Ascending aorta (tissue), 2 donors: Measurements from ENCODE around the gene ABHD17A. TPM values are rescaled to one million over a fixed set of nuclear protein-coding genes. Genes with fewer than 3 reads are reported as not detected.
A peak's percentile ranks its signal among the peaks of the same experiment; 100 is the strongest.
"Not testable (repeated sequence)": the region's sequence is repeated elsewhere in the genome, so short reads cannot be mapped to it uniquely, and the experiment has no call there.

Experiments
- DNase-seq, 2 donors: peaks; one replicate each; pipeline ENCODE4 v3.0.0-alpha.2; 2019; ENCODE audit warnings: low spot score in 2 of 2
- H3K27ac ChIP-seq, 2 donors: fragments of 200-600 bp; sonication (generic); one replicate each; pipeline ENCODE4 v1.5.1; 2016 to 2017; ENCODE audit warnings: mild to moderate bottlenecking in 1 of 2
- H3K27me3 ChIP-seq: fragments of 200-600 bp; sonication (generic); one replicate; pipeline ENCODE4 v1.5.1; 2017
- H3K36me3 ChIP-seq, 2 donors: fragments of 200-600 bp; sonication (generic); one replicate each; pipeline ENCODE4 v1.5.1; 2016
- H3K4me1 ChIP-seq, 2 donors: fragments of 200-600 bp; sonication (generic); one replicate each; pipeline ENCODE4 v1.5.1; 2016 to 2017; ENCODE audit warnings: mild to moderate bottlenecking in 1 of 2
- H3K4me3 ChIP-seq, 2 donors: fragments of 200-600 bp; sonication (generic); one replicate each; pipeline ENCODE4 v1.5.1; 2016 to 2017; ENCODE audit warnings: mild to moderate bottlenecking in 1 of 2
- H3K9me3 ChIP-seq, 2 donors: fragments of 200-600 bp; sonication (generic); one replicate each; pipeline ENCODE4 v1.5.1; 2016
- intact Hi-C: fragments of 100-400 bp; cut with DNase I; formaldehyde crosslinking; loops from one replicate; pipeline ENCODE4 v1.15.1; 2023
- total RNA-seq: library from RNA; depleted of rRNA; stranded (reverse); fragments of >200 nt; gene quantifications from one replicate; pipeline ENCODE4 v1.1.0, GENCODE V29; 2016
- TF ChIP-seq, protein P1 (sequence below), 3 experiments: fragments of 200-600 bp in 2 of 3; fragments of 450-650 bp in 1 of 3; sonication (generic) in 2 of 3; IDR thresholded peaks; one replicate each; pipeline ENCODE4 v1.5.1; 2016 to 2019; ENCODE audit warnings: antibody characterized with exemption in 3 of 3, mild to moderate bottlenecking in 1 of 3, moderate library complexity in 1 of 3

Gene ABHD17A
- total RNA-seq, 1 donor from 2014 or later = 278 TPM

DNA sequence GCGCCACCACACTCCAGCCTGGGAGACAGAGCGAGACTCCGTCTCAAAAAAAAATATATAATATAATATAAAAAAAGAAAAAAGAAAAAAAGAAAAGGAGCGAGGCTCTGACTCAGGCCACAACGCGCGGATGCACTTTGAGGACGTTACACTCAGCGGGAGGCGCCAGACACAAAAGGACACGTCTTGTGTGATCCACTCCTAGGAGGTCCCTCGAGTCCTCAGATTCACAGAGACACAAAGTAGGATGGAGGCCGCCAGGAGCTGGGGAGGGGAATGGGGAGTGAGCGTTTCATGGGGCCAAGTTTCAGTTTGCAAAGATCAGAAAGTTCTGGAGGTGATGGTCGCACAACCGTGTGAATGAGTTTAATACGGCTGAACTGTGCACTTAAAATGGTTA lies 8.5 kb upstream of the ABHD17A start:
- intact Hi-C loops = no loop called here
- no peak for DNase-seq
- Histone ChIP-seq H3K4me3 (no peak overlapping the region), H3K27me3 (no peaks in the 10 kb centered on the region), H3K36me3 (no peaks in the 10 kb centered on the region), H3K4me1 (no peaks in the 10 kb centered on the region), H3K27ac (no peak overlapping the region), H3K9me3 (no peaks in the 10 kb centered on the region)
- TF ChIP-seq, protein P1, sequence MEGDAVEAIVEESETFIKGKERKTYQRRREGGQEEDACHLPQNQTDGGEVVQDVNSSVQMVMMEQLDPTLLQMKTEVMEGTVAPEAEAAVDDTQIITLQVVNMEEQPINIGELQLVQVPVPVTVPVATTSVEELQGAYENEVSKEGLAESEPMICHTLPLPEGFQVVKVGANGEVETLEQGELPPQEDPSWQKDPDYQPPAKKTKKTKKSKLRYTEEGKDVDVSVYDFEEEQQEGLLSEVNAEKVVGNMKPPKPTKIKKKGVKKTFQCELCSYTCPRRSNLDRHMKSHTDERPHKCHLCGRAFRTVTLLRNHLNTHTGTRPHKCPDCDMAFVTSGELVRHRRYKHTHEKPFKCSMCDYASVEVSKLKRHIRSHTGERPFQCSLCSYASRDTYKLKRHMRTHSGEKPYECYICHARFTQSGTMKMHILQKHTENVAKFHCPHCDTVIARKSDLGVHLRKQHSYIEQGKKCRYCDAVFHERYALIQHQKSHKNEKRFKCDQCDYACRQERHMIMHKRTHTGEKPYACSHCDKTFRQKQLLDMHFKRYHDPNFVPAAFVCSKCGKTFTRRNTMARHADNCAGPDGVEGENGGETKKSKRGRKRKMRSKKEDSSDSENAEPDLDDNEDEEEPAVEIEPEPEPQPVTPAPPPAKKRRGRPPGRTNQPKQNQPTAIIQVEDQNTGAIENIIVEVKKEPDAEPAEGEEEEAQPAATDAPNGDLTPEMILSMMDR (IDR thresholded peaks at IDR 0.05) = no peak

DNA sequence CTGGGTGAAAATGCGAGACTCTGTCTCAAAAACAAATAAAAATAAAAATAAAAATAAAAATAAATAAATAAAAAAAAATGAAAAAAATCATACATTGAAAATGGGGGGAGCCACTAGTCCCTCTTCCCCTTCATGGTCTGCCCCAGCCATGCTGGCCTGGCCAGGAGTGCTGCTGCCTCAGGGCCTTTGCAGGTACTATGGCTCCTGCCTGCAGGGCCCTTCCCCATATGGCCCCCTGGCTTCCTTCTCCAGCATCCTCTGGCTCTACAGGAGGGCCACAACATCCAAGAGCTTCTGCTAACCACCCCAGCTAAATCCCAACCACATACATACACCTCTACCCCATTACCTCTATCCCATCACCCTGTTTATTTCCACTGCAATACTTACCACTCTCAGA lies 4.6 kb upstream of the ABHD17A start:
- TF ChIP-seq, protein P1 (IDR thresholded peaks at IDR 0.05) = no peak
- Histone ChIP-seq H3K27ac (no peak overlapping the region), H3K36me3 (no peaks in the 10 kb centered on the region), H3K4me3 (no peak overlapping the region), H3K9me3 (no peaks in the 10 kb centered on the region), H3K4me1 (peaks cover 0 to 4% of the 10 kb centered on the region in 2 donors), H3K27me3 (no peaks in the 10 kb centered on the region)
- intact Hi-C loops = no loop called here
- no peak for DNase-seq

DNA sequence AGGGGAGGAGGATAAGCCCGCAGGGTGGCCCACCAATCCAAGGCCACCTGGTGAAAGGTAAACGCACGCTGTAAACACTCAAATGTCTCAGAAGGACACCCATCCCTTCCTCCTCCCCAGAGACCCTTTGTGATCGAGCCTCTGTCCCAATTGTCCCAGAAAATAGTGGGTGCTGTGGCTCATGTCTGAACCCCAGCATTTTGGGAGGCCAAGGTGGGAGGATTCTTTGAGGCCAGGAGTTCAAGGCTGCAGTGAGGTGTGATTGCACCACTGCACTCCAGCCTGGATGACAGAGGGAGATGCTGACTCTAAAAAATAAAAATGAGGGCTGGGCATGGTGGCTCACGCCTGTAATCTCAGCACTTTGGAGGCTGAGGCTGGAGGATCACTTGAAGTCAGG lies 3.1 kb upstream of the ABHD17A start:
- TF ChIP-seq, protein P1 (IDR thresholded peaks at IDR 0.05) = no peak
- Histone ChIP-seq H3K4me1 (peaks cover 12 to 15% of the 10 kb centered on the region in 2 donors), H3K36me3 (no peaks in the 10 kb centered on the region), H3K27ac (no peak overlapping the region), H3K27me3 (no peaks in the 10 kb centered on the region), H3K4me3 (no peak overlapping the region), H3K9me3 (no peaks in the 10 kb centered on the region)
- DNase-seq = no peak
- intact Hi-C loops = no loop called here

DNA sequence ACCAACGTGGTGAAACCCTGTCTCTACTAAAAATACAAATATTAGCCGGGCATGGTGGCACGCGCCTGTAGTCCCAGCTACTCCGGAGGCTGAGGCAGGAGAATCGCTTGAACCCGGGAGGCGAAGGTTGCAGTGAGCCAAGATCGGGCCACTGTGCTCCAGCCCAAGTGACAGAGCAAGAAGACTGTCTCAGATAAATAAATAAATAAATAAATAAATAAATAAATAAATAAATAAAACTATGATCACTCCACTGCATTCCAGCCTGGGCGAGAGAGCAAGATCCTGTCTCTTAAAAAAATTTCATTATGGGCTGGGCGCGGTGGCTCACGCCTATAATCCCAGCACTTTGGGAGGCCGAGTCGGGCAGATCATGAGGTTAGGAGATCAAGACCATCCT lies 1.1 kb upstream of the ABHD17A start:
- H3K4me3 ChIP-seq, H3K9me3 ChIP-seq, H3K27ac ChIP-seq, DNase-seq, H3K27me3 ChIP-seq, intact Hi-C loops, H3K36me3 ChIP-seq: not testable (repeated sequence)
- peaks cover 15 to 26% of the 10 kb centered on the region in 2 donors for H3K4me1 ChIP-seq

DNA sequence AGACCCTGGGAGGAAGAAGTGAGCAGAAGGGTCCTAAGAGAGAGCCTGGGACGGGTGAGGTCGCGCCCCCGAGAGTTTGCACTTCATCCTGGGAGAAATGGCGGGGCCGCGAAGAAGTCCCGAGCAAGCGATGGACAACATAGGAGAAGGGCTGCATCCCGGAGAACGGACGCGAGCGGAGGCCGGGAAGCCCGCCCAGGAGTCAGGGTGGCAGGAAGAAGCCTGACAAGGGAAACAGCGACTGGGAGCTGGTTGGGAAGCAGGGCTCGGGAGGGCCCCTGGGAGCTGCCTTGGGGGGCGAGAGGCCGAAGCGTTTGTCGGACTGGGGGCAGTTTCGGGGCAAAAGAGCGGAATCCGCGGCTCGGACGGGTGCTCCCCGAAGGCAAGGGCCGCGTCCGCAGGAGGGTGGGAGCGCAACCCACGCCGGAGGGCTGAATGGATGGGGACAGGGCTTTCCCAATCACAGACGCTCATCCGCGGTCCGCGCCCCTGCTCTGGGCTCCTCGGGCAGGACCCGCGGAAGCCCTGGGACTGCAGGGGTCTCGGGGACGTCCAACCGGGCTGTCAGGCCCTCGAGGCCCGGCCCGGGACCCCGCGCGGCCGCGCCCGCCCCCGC lies 469 bp downstream of the ABHD17A start:
- intact Hi-C loops = loop anchor here (1.0 to 2.0 kb wide), 3 partner anchors 9 to 20 kb away; partner anchors contain the start of genes ADAT3 and SCAMP4

DNA sequence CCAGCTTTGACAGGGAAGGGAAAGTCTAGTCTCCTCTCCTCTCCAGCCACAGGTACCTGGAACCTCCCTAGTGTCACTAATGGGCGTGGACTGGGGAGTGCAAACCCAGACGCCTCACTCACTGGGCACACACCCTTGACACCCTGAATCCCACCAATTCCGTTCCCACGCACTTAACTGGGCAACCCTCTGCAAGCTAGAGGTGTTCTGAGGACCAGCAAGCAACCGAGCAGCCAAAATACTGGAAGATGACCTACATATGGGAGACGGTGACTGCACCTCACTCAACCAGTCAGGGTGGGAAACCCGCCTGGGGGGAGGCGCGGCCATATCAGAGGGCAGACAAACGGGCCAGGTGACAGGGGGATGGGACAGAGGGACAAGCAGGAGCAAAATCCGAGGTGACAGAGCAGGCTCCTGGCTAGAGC lies 991 bp downstream of the ABHD17A start:
- TF ChIP-seq, protein P1 (IDR thresholded peaks at IDR 0.05) = no peak
- Histone ChIP-seq H3K4me1 (peaks cover 15 to 26% of the 10 kb centered on the region in 2 donors), H3K27ac (peak overlapping the region; percentile 84 to 88), H3K4me3 (peak overlapping the region; percentile 93 to 100), H3K36me3 (peaks cover 0 to 3% of the 10 kb centered on the region in 2 donors), H3K9me3 (no peaks in the 10 kb centered on the region), H3K27me3 (no peaks in the 10 kb centered on the region)
- intact Hi-C loops = loop anchor here (2.0 kb wide), 2 partner anchors 20 kb away; partner anchors contain the start of genes ADAT3 and SCAMP4
- DNase-seq = no peak

More for the DNA sequence above, 469 bp downstream of the ABHD17A start:
- Histone ChIP-seq H3K27ac (peak overlapping the region; percentile 84 to 88), H3K27me3 (no peaks in the 10 kb centered on the region), H3K36me3 (peaks cover 0 to 3% of the 10 kb centered on the region in 2 donors), H3K4me1 (peaks cover 15 to 26% of the 10 kb centered on the region in 2 donors), H3K9me3 (no peaks in the 10 kb centered on the region), H3K4me3 (peak overlapping the region; percentile 93 to 100)
- TF ChIP-seq, protein P1 (IDR thresholded peaks at IDR 0.05) = peak in 1 of 3 experiments; percentile 1
- no peak for DNase-seq
